Peyer's patch (tissue), 4 donors: ENCODE data around the gene RPS21. TPM values are rescaled to one million over a fixed set of nuclear protein-coding genes. Genes with fewer than 3 reads are reported as not detected.

Experiments used
- DNase-seq, 3 donors: peaks; one replicate each; pipeline ENCODE4 v3.0.0-alpha.2; 2017 to 2019
- H3K27ac ChIP-seq, 4 donors: fragments of 200-600 bp; sonication (generic); one replicate each; pipeline ENCODE4 v1.5.1; 2016 to 2019
- H3K27me3 ChIP-seq, 2 donors: fragments of 200-600 bp; sonication (generic); one replicate each; pipeline ENCODE4 v1.5.1; 2019
- H3K36me3 ChIP-seq, 3 donors: fragments of 200-600 bp; sonication (generic); one replicate each; pipeline ENCODE4 v1.5.1; 2016 to 2019
- H3K4me1 ChIP-seq, 4 donors: fragments of 200-600 bp; sonication (generic); one replicate each; pipeline ENCODE4 v1.5.1; 2016 to 2019
- H3K4me3 ChIP-seq, 4 donors: fragments of 200-600 bp; sonication (generic); 1 replicate in 3 of 4; 2 replicates in 1 of 4; pipeline ENCODE4 v1.5.1; 2016 to 2019; ENCODE audit warnings: mild to moderate bottlenecking in 1 of 4
- H3K9me3 ChIP-seq, 4 donors: fragments of 200-600 bp; sonication (generic); one replicate each; pipeline ENCODE4 v1.5.1; 2016 to 2019; ENCODE audit warnings: mild to moderate bottlenecking in 1 of 4
- CTCF ChIP-seq, 6 experiments: fragments of 450-650 bp in 4 of 6; fragments of 200-600 bp in 2 of 6; sonication (generic) in 1 of 6; IDR thresholded peaks; one replicate each; pipeline ENCODE4 v1.5.1; 2017 to 2019; ENCODE audit warnings: antibody characterized with exemption in 6 of 6, mild to moderate bottlenecking in 3 of 6, moderate library complexity in 1 of 6
- POLR2A ChIP-seq, 2 donors: fragments of 450-650 bp; IDR thresholded peaks; one replicate each; pipeline ENCODE4 v1.5.1; 2017; ENCODE audit warnings: antibody characterized with exemption in 2 of 2, mild to moderate bottlenecking in 2 of 2, moderate library complexity in 2 of 2
- total RNA-seq, 4 donors: library from RNA; depleted of rRNA; stranded (reverse); fragments of >200 nt; gene quantifications; one replicate each; pipeline ENCODE4 v1.1.0, GENCODE V29; 2016

The RPS21 gene
- total RNA-seq, 4 donors from 2014 or later = 507 to 769 (median 622) TPM

DNA sequence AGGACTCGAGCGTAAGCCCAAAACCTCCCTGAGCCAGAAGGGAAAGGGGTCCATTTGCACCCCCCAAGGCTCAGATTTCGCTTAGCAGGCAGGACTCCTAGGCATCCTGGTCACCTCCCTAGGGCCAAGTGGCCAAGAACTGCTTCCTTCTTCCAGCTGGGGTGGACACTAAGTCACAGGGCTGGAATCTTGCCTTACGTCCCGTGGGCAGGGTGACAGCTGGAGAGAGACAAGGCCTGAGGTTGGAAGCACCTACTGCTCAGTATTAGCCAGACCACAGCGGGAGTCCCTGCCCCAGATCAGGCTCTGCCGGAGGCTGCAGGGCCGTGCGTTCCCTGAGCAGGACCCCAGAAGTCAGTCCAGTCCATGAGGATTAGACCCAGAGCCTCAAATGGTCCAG is 39.5 kb upstream of the RPS21 start:
- Histone ChIP-seq H3K27me3 (no peaks in the 10 kb centered on the region), H3K9me3 (no peaks in the 10 kb centered on the region), H3K27ac (no peak overlapping the region), H3K4me1 (no peaks in the 10 kb centered on the region), H3K36me3 (peaks cover 0 to 16% (median 0%) of the 10 kb centered on the region in 3 donors), H3K4me3 (no peak overlapping the region)
- DNase-seq = no peak
- no peak for TF ChIP-seq CTCF (IDR thresholded peaks at IDR 0.05)
- no peak for TF ChIP-seq POLR2A (IDR thresholded peaks at IDR 0.05)

- no peak for TF ChIP-seq CTCF (IDR thresholded peaks at IDR 0.05)
- no peak for TF ChIP-seq POLR2A (IDR thresholded peaks at IDR 0.05)
- Histone ChIP-seq H3K36me3 (peaks cover 0 to 16% (median 0%) of the 10 kb centered on the region in 3 donors), H3K9me3 (no peaks in the 10 kb centered on the region), H3K27ac (no peak overlapping the region), H3K4me1 (no peaks in the 10 kb centered on the region), H3K27me3 (no peaks in the 10 kb centered on the region), H3K4me3 (no peak overlapping the region)
- DNase-seq = no peak
These were observed 38.3 kb upstream of the RPS21 start for GRCh38 chr20:62348604-62349003.

GRCh38 chr20:62349556-62350097 is 37.3 kb upstream of the RPS21 start:
- H3K9me3 ChIP-seq = no peaks in the 10 kb centered on the region
- H3K27ac ChIP-seq = peak overlapping the region in 1 of 4 donors; percentile 77
- peaks cover 0 to 4% (median 0%) of the 10 kb centered on the region in 4 donors for H3K4me1 ChIP-seq
- no peaks in the 10 kb centered on the region for H3K27me3 ChIP-seq
- DNase-seq = no peak
- H3K36me3 ChIP-seq = peaks cover 0 to 16% (median 0%) of the 10 kb centered on the region in 3 donors
- no peak for TF ChIP-seq POLR2A (IDR thresholded peaks at IDR 0.05)
- TF ChIP-seq CTCF (IDR thresholded peaks at IDR 0.05) = no peak
- no peak overlapping the region for H3K4me3 ChIP-seq

GRCh38 chr20:62350098-62350628 is 36.7 kb upstream of the RPS21 start:
- H3K36me3 ChIP-seq = peaks cover 0 to 16% (median 0%) of the 10 kb centered on the region in 3 donors
- peak overlapping the region in 1 of 4 donors; percentile 77 for H3K27ac ChIP-seq
- H3K4me3 ChIP-seq = peak overlapping the region in 1 of 4 donors; percentile 21
- TF ChIP-seq CTCF (IDR thresholded peaks at IDR 0.05) = no peak
- no peak for TF ChIP-seq POLR2A (IDR thresholded peaks at IDR 0.05)
- H3K9me3 ChIP-seq = no peaks in the 10 kb centered on the region
- H3K4me1 ChIP-seq = peaks cover 0 to 9% (median 0%) of the 10 kb centered on the region in 4 donors
- peak in 1 of 3 donors; percentile 83 for DNase-seq
- no peaks in the 10 kb centered on the region for H3K27me3 ChIP-seq

DNA sequence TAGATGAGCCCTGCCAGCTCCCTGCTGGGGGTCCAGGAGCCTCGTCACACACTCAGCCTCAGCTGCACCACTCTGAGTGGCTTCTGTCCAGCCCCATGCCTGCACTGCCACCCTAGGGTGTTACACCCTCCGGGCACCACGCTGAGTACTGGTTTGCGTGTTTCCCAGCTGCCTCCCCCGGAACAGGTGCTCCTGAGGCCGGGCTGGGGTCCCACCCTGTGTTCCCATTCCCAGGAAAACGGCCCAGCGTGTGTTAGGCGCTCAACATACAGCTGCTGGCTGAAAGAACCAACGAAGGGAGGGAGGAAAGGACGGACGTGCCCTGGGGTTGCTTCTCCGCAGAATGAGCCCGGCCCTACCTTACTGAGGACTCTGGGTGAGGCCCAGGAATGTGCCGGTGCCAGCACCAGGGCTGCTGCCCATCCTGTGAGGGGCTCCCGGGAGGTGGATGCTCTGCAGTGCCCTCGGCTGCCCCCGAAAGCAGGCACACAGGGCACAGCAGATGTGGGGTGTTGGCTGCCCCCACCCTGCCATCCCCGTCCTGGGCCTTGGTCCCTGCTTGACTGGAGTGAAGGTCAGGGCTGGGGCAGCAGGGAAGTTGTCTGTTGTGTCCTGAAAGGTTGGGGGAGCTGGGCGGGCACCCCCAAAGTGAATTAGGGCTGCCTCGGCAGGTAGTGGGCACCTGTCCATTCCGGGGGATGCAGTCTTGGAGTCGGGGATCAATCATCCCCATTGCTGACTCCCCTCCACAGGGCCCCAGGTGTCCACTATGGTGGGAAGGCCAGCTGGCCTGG is 36.1 kb upstream of the RPS21 start:
- Histone ChIP-seq H3K9me3 (no peaks in the 10 kb centered on the region), H3K4me3 (no peak overlapping the region), H3K27ac (peak overlapping the region in 1 of 4 donors; percentile 77), H3K27me3 (no peaks in the 10 kb centered on the region), H3K4me1 (peaks cover 0 to 16% (median 0%) of the 10 kb centered on the region in 4 donors), H3K36me3 (peaks cover 0 to 16% (median 0%) of the 10 kb centered on the region in 3 donors)
- TF ChIP-seq CTCF (IDR thresholded peaks at IDR 0.05) = no peak
- no peak for TF ChIP-seq POLR2A (IDR thresholded peaks at IDR 0.05)
- no peak for DNase-seq
